IMR-90 (cell line): ENCODE measurements around the gene CDS1. TPM values are rescaled to one million over a fixed set of nuclear protein-coding genes. Genes with fewer than 3 reads are reported as not detected.

Experiments
- ATAC-seq: fragments of 200-7000 bp; cut with Tn5 transposase; 2 replicates; pipeline ENCODE4 v1.9.1; 2020; ENCODE audit warnings: low read depth, mild to moderate bottlenecking, moderate library complexity
- BruUV-seq: library from RNA; stranded (reverse); fragments of 400-500 nt; replicated peaks from 2 replicates; lab custom pipeline; 2021; lab: Mats Ljungman, UMichigan
- CTCF ChIA-PET: fragments of 300-600 bp; formaldehyde crosslinking; extraction: SDS; loops from one replicate; lab custom pipeline; 2021; ENCODE audit warnings: antibody characterized with exemption; lab: Yijun Ruan, JAX
- POLR2A ChIA-PET: fragments of 300-600 bp; sonication (Branson Sonifier 250); formaldehyde crosslinking; loops from one replicate; lab custom pipeline; 2022; ENCODE audit warnings: antibody characterized with exemption; ENCODE audit not compliant: unreplicated experiment; lab: Charles Lee
- DNase-seq: peaks from one replicate; pipeline ENCODE4 v3.0.0; 2013
- H2AFZ ChIP-seq: replicated peaks from 2 replicates; pipeline ENCODE3; 2013; ENCODE audit warnings: low read length, mild to moderate bottlenecking; ENCODE audit not compliant: poor library complexity
- H2AK5ac ChIP-seq: 2 replicates; pipeline ENCODE4 v1.6.1; 2013; ENCODE audit warnings: low read depth, low read length, inconsistent platforms
- H2AK9ac ChIP-seq: replicated peaks from 2 replicates; pipeline ENCODE3; 2013; ENCODE audit warnings: mild to moderate bottlenecking, low read depth, low read length, moderate library complexity; ENCODE audit not compliant: poor library complexity
- H2BK120ac ChIP-seq: 2 replicates; pipeline ENCODE4 v1.6.1; 2013; ENCODE audit warnings: low read depth, low read length, inconsistent platforms
- H2BK15ac ChIP-seq: 3 replicates; pipeline ENCODE4 v1.6.1; 2013; ENCODE audit warnings: low read depth, low read length, inconsistent platforms
- H2BK20ac ChIP-seq: 2 replicates; pipeline ENCODE4 v1.6.1; 2013; ENCODE audit warnings: low read depth, mild to moderate bottlenecking, inconsistent platforms, low read length, moderate library complexity
- H2BK5ac ChIP-seq: 2 replicates; pipeline ENCODE4 v1.6.1; 2013; ENCODE audit warnings: mild to moderate bottlenecking, low read depth, low read length, inconsistent platforms; ENCODE audit not compliant: poor library complexity, severe bottlenecking
- H3K14ac ChIP-seq: replicated peaks from 2 replicates; pipeline ENCODE4 v1.6.1; 2013; ENCODE audit warnings: low read depth, low read length, inconsistent platforms
- H3K18ac ChIP-seq: 2 replicates; pipeline ENCODE4 v1.6.1; 2013; ENCODE audit warnings: low read depth, low read length, control low read depth
- H3K23ac ChIP-seq: 2 replicates; pipeline ENCODE4 v1.6.1; 2013; ENCODE audit warnings: low read depth, low read length, inconsistent platforms
- H3K27ac ChIP-seq: 2 replicates; pipeline ENCODE4 v1.5.1; 2013; ENCODE audit warnings: mild to moderate bottlenecking, control low read depth, low read length; ENCODE audit not compliant: insufficient read depth
- H3K27me3 ChIP-seq: 2 replicates; pipeline ENCODE4 v1.6.1; 2013; ENCODE audit warnings: low read length; ENCODE audit not compliant: control insufficient read depth, insufficient read depth
- H3K36me3 ChIP-seq: 2 replicates; pipeline ENCODE4 v1.6.1; 2013; ENCODE audit warnings: low read length, mixed read lengths; ENCODE audit not compliant: control insufficient read depth, insufficient read depth
- H3K4ac ChIP-seq: 2 replicates; pipeline ENCODE4 v1.6.1; 2013; ENCODE audit warnings: low read depth, low read length, inconsistent platforms
- H3K4me1 ChIP-seq: 2 replicates; pipeline ENCODE4 v1.6.1; 2013; ENCODE audit warnings: low read length, mixed read lengths; ENCODE audit not compliant: control insufficient read depth, insufficient read depth
- H3K4me2 ChIP-seq: 2 replicates; pipeline ENCODE4 v1.6.1; 2013; ENCODE audit warnings: low read depth, mild to moderate bottlenecking, control low read depth, low read length, moderate library complexity
- H3K4me3 ChIP-seq: 2 replicates; pipeline ENCODE4 v1.5.1; 2013; ENCODE audit warnings: low read depth, mild to moderate bottlenecking, control low read depth, low read length, moderate library complexity; ENCODE audit not compliant: insufficient read depth
- H3K56ac ChIP-seq: 2 replicates; pipeline ENCODE4 v1.6.1; 2013; ENCODE audit warnings: low read length, inconsistent platforms; ENCODE audit not compliant: insufficient read depth; ENCODE audit errors: extremely low read depth
- H3K79me1 ChIP-seq, 2 experiments: 2 replicates each; pipeline ENCODE4 v1.6.1; 2013; ENCODE audit warnings: low read length in 2 of 2, inconsistent platforms in 1 of 2, low read depth in 1 of 2
- H3K9ac ChIP-seq: 2 replicates; pipeline ENCODE4 v1.6.1; 2013; ENCODE audit warnings: low read depth, low read length, control low read depth
- H3K9me1 ChIP-seq: 2 replicates; pipeline ENCODE4 v1.6.1; 2013; ENCODE audit warnings: low read length, inconsistent platforms; ENCODE audit not compliant: insufficient read depth
- H3K9me3 ChIP-seq: 2 replicates; pipeline ENCODE4 v1.6.1; 2013; ENCODE audit warnings: low read length; ENCODE audit not compliant: control insufficient read depth, insufficient read depth
- H4K20me1 ChIP-seq: 2 replicates; pipeline ENCODE4 v1.6.1; 2013; ENCODE audit warnings: low read length, inconsistent platforms; ENCODE audit not compliant: insufficient read depth
- H4K5ac ChIP-seq: 2 replicates; pipeline ENCODE4 v1.6.1; 2013; ENCODE audit warnings: mild to moderate bottlenecking, low read depth, low read length, control low read depth
- H4K8ac ChIP-seq, 2 experiments: 2 replicates each; pipeline ENCODE4 v1.6.1; 2013; ENCODE audit warnings: low read depth in 2 of 2, low read length in 2 of 2, control low read depth in 1 of 2, inconsistent platforms in 1 of 2
- H4K91ac ChIP-seq: 2 replicates; pipeline ENCODE4 v1.6.1; 2013; ENCODE audit warnings: low read depth, low read length, inconsistent platforms; ENCODE audit not compliant: insufficient read depth
- BHLHE40 ChIP-seq: fragments of 150-350 bp; IDR thresholded peaks from 2 replicates; pipeline ENCODE4 v1.6.1; 2016; ENCODE audit warnings: mild to moderate bottlenecking, low read depth, low read length
- CEBPB ChIP-seq: IDR thresholded peaks from 2 replicates; pipeline ENCODE4 v1.6.1; 2012; ENCODE audit warnings: low read depth, low read length, improper control_type of control experiment
- CHD1 ChIP-seq: IDR thresholded peaks from 2 replicates; pipeline ENCODE4 v1.6.1; 2012; ENCODE audit warnings: low read depth, low read length, improper control_type of control experiment
- FOS ChIP-seq: fragments of 150-350 bp; IDR thresholded peaks from 2 replicates; pipeline ENCODE4 v1.6.1; 2016; ENCODE audit warnings: low read depth, low read length
- MAFK ChIP-seq: IDR thresholded peaks from 2 replicates; pipeline ENCODE4 v1.6.1; 2012; ENCODE audit warnings: low read depth, low read length, improper control_type of control experiment
- MAZ ChIP-seq: IDR thresholded peaks from 2 replicates; pipeline ENCODE4 v1.6.1; 2012; ENCODE audit warnings: low read depth, mild to moderate bottlenecking, low read length, improper control_type of control experiment, moderate library complexity, borderline replicate concordance
- MXI1 ChIP-seq: IDR thresholded peaks from 2 replicates; pipeline ENCODE4 v1.6.1; 2012; ENCODE audit warnings: low read depth, mild to moderate bottlenecking, low read length, moderate library complexity, borderline replicate concordance
- NFE2L2 ChIP-seq: fragments of 150-350 bp; IDR thresholded peaks from 2 replicates; pipeline ENCODE4 v1.6.1; 2016; ENCODE audit warnings: low read depth, mild to moderate bottlenecking, low read length
- POLR2A ChIP-seq: IDR thresholded peaks from 2 replicates; pipeline ENCODE4 v1.6.1; 2012; ENCODE audit warnings: mild to moderate bottlenecking, low read depth, low read length
- RAD21 ChIP-seq: IDR thresholded peaks from 2 replicates; pipeline ENCODE4 v1.6.1; 2012; ENCODE audit warnings: low read length, improper control_type of control experiment
- RCOR1 ChIP-seq: IDR thresholded peaks from 2 replicates; pipeline ENCODE4 v1.6.1; 2012; ENCODE audit warnings: mild to moderate bottlenecking, low read length, improper control_type of control experiment; ENCODE audit not compliant: insufficient replicate concordance
- RFX5 ChIP-seq: IDR thresholded peaks from 2 replicates; pipeline ENCODE4 v1.8.0; 2012; ENCODE audit warnings: low read depth, mild to moderate bottlenecking, low read length, moderate library complexity
- SMC3 ChIP-seq: fragments of 150-350 bp; IDR thresholded peaks from 2 replicates; pipeline ENCODE4 v1.6.1; 2016; ENCODE audit warnings: low read depth, mild to moderate bottlenecking, antibody characterized with exemption, low read length, moderate library complexity
- WGBS, 2 experiments: methylation state at CpG; one replicate each; pipeline versions ENCODE4 v1.1.5 to v1.1.7; 2013; ENCODE audit warnings: missing lambda C conversion rate in 2 of 2; ENCODE audit not compliant: insufficient read length in 1 of 2; ENCODE audit errors: extremely low coverage in 2 of 2; 5-methylcytosine and 5-hydroxymethylcytosine counted together
- dilution Hi-C: fragments of 300-500 bp; cut with HindIII; formaldehyde crosslinking; loops from one replicate; pipeline ENCODE4 v1.14.3; 2018; ENCODE audit warnings: low sequenced_read_pairs; ENCODE audit not compliant: unreplicated experiment
- in situ Hi-C: fragments of 300-500 bp; cut with MboI; formaldehyde crosslinking; loops from 3 replicates; pipeline ENCODE4 v1.14.3; 2019; ENCODE audit warnings: low sequenced_read_pairs, inconsistent platforms, mixed read lengths
- intact Hi-C: fragments of 100-400 bp; cut with micrococcal nuclease; formaldehyde crosslinking; loops from 2 replicates; pipeline ENCODE4 v1.10.0; 2022
- polyA plus RNA-seq, 3 experiments: library from polyadenylated mRNA; depleted of rRNA; stranded (reverse); fragments of >200 nt; gene quantifications; 2 replicates each; pipeline ENCODE4 v1.2.3, GENCODE V29; 2012; ENCODE audit warnings: low replicate concordance in 1 of 3
- total RNA-seq: library from RNA; depleted of rRNA; stranded (reverse); fragments of >200 nt; gene quantifications from 2 replicates; pipeline ENCODE4 v1.2.3, GENCODE V29; 2012
- TF ChIP-seq, protein P1 (sequence below): fragments of 150-350 bp; IDR thresholded peaks from 2 replicates; pipeline ENCODE4 v1.6.1; 2017; ENCODE audit warnings: mild to moderate bottlenecking, antibody characterized with exemption, low read length, low read depth
- TF ChIP-seq, protein P2 (sequence below): conservative IDR thresholded peaks from 2 replicates; pipeline ENCODE4 v1.5.1; 2012; ENCODE audit warnings: mild to moderate bottlenecking, low read depth, low read length, improper control_type of control experiment
- TF ChIP-seq, protein P3 (sequence below): fragments of 150-350 bp; IDR thresholded peaks from 2 replicates; pipeline ENCODE4 v1.6.1; 2016; ENCODE audit warnings: low read depth, mild to moderate bottlenecking, low read length, moderate library complexity, borderline replicate concordance

Gene CDS1
- total and polyA plus RNA-seq, 2 of the 4 experiments (the other 2 are of a cell fraction): under 0.01 to 0.02 TPM

GRCh38 chr4:84614891-84615290 lies 32.0 kb downstream of the CDS1 start:
- no peak overlapping the region for H3K14ac ChIP-seq
- dilution Hi-C loops (no loop called here), in situ Hi-C loops (no loop called here), intact Hi-C loops (no loop called here)
- no peaks in the 10 kb centered on the region for H3K4me1 ChIP-seq
- H3K9me1 ChIP-seq: no peaks in the 10 kb centered on the region
- H3K4ac ChIP-seq: no peak overlapping the region
- CTCF ChIA-PET: no interaction called here
- H3K9ac ChIP-seq: no peak overlapping the region
- no peak overlapping the region for H3K18ac ChIP-seq
- H2BK20ac ChIP-seq: no peak overlapping the region
- H3K56ac ChIP-seq: no peak overlapping the region
- H3K79me1 ChIP-seq: no peaks in the 10 kb centered on the region
- no peak for DNase-seq
- no peak overlapping the region for H4K5ac ChIP-seq
- H2AK9ac ChIP-seq: no peak overlapping the region
- no peak for ATAC-seq
- H2BK15ac ChIP-seq: no peak overlapping the region
- H2BK5ac ChIP-seq: no peak overlapping the region
- POLR2A ChIA-PET: no interaction called here
- H4K20me1 ChIP-seq: no peaks in the 10 kb centered on the region
- no peaks in the 10 kb centered on the region for H3K36me3 ChIP-seq
- no peak overlapping the region for H2AK5ac ChIP-seq
- H4K91ac ChIP-seq: no peak overlapping the region
- H2BK120ac ChIP-seq: no peak overlapping the region
- WGBS, 2 experiments: 89% methylated on average over 1 of the region's 5 CpGs; no CpG with 5 or more reads in 1 of the 2 experiments
- no peak overlapping the region for H4K8ac ChIP-seq
- no peak overlapping the region for H3K23ac ChIP-seq
- H3K27me3 ChIP-seq: peaks cover 5% of the 10 kb centered on the region
- H3K4me3 ChIP-seq: no peak overlapping the region
- no peak overlapping the region for H3K27ac ChIP-seq
- H3K9me3 ChIP-seq: no peaks in the 10 kb centered on the region
- TF ChIP-seq, protein P1, sequence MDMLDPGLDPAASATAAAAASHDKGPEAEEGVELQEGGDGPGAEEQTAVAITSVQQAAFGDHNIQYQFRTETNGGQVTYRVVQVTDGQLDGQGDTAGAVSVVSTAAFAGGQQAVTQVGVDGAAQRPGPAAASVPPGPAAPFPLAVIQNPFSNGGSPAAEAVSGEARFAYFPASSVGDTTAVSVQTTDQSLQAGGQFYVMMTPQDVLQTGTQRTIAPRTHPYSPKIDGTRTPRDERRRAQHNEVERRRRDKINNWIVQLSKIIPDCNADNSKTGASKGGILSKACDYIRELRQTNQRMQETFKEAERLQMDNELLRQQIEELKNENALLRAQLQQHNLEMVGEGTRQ: no peak
- no peak for TF ChIP-seq SMC3
- no peak for TF ChIP-seq CEBPB
- TF ChIP-seq MAFK: no peak
- TF ChIP-seq RAD21: no peak
- TF ChIP-seq RFX5: no peak
- no peak for TF ChIP-seq NFE2L2
- no peak for TF ChIP-seq MXI1
- TF ChIP-seq RCOR1: no peak
- no peak for TF ChIP-seq FOS
- TF ChIP-seq BHLHE40: no peak
- TF ChIP-seq CHD1: no peak
- TF ChIP-seq, protein P2, sequence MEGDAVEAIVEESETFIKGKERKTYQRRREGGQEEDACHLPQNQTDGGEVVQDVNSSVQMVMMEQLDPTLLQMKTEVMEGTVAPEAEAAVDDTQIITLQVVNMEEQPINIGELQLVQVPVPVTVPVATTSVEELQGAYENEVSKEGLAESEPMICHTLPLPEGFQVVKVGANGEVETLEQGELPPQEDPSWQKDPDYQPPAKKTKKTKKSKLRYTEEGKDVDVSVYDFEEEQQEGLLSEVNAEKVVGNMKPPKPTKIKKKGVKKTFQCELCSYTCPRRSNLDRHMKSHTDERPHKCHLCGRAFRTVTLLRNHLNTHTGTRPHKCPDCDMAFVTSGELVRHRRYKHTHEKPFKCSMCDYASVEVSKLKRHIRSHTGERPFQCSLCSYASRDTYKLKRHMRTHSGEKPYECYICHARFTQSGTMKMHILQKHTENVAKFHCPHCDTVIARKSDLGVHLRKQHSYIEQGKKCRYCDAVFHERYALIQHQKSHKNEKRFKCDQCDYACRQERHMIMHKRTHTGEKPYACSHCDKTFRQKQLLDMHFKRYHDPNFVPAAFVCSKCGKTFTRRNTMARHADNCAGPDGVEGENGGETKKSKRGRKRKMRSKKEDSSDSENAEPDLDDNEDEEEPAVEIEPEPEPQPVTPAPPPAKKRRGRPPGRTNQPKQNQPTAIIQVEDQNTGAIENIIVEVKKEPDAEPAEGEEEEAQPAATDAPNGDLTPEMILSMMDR: no peak
- TF ChIP-seq MAZ: no peak
- TF ChIP-seq POLR2A: no peak
- TF ChIP-seq, protein P3, sequence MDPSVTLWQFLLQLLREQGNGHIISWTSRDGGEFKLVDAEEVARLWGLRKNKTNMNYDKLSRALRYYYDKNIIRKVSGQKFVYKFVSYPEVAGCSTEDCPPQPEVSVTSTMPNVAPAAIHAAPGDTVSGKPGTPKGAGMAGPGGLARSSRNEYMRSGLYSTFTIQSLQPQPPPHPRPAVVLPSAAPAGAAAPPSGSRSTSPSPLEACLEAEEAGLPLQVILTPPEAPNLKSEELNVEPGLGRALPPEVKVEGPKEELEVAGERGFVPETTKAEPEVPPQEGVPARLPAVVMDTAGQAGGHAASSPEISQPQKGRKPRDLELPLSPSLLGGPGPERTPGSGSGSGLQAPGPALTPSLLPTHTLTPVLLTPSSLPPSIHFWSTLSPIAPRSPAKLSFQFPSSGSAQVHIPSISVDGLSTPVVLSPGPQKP: no peak
- H2AFZ ChIP-seq: no peak overlapping the region
- no TSS peak for BruUV-seq
- no peak overlapping the region for H3K4me2 ChIP-seq
